HG03196 (cell line): Measurements from ENCODE around the gene HSPG2.
"Not testable (repeated sequence)": the region's sequence is repeated elsewhere in the genome, so short reads cannot be mapped to it uniquely, and the experiment has no call there.

Experiments
- ATAC-seq: cut with Tn5 transposase; IDR thresholded peaks from one replicate; pipeline ENCODE4 v1.9.1; 2021; ENCODE audit not compliant: unreplicated experiment

The HSPG2 gene

GRCh38 chr1:21935393-21935804, 1.7 kb downstream of the HSPG2 start:
- ATAC-seq = no peak

- ATAC-seq = no peak
These were observed 3.5 kb downstream of the HSPG2 start for GRCh38 chr1:21933397-21934248.

GRCh38 chr1:21932127-21932526, 5.0 kb downstream of the HSPG2 start:
- ATAC-seq = no peak

- no peak for ATAC-seq
These were observed 5.7 kb downstream of the HSPG2 start for GRCh38 chr1:21931171-21932093.

- no peak for ATAC-seq
These were observed 6.4 kb downstream of the HSPG2 start for GRCh38 chr1:21930629-21931170.

GRCh38 chr1:21930080-21930571, 7.0 kb downstream of the HSPG2 start:
- no peak for ATAC-seq

GRCh38 chr1:21927533-21928237, 9.4 kb downstream of the HSPG2 start:
- ATAC-seq = no peak

- ATAC-seq = no peak
These were observed 10.1 kb downstream of the HSPG2 start for GRCh38 chr1:21926814-21927532.

- ATAC-seq = no peak
These were observed 11.0 kb downstream of the HSPG2 start for GRCh38 chr1:21926065-21926464.

- no peak for ATAC-seq
These were observed 11.7 kb downstream of the HSPG2 start for GRCh38 chr1:21925334-21925940.

GRCh38 chr1:21924503-21925005, 12.6 kb downstream of the HSPG2 start:
- ATAC-seq = no peak

- no peak for ATAC-seq
These were observed 14.8 kb downstream of the HSPG2 start for GRCh38 chr1:21922090-21923013.

GRCh38 chr1:21921100-21921875, 15.8 kb downstream of the HSPG2 start:
- no peak for ATAC-seq

- no peak for ATAC-seq
These were observed 17.6 kb downstream of the HSPG2 start for GRCh38 chr1:21919520-21919919.

- not testable (repeated sequence) for ATAC-seq
These were observed 19.9 kb downstream of the HSPG2 start for GRCh38 chr1:21917239-21917631.

- ATAC-seq = no peak
These were observed 20.5 kb downstream of the HSPG2 start for GRCh38 chr1:21916447-21917238.
